Measurements from ENCODE around the gene USP12.

DNA sequence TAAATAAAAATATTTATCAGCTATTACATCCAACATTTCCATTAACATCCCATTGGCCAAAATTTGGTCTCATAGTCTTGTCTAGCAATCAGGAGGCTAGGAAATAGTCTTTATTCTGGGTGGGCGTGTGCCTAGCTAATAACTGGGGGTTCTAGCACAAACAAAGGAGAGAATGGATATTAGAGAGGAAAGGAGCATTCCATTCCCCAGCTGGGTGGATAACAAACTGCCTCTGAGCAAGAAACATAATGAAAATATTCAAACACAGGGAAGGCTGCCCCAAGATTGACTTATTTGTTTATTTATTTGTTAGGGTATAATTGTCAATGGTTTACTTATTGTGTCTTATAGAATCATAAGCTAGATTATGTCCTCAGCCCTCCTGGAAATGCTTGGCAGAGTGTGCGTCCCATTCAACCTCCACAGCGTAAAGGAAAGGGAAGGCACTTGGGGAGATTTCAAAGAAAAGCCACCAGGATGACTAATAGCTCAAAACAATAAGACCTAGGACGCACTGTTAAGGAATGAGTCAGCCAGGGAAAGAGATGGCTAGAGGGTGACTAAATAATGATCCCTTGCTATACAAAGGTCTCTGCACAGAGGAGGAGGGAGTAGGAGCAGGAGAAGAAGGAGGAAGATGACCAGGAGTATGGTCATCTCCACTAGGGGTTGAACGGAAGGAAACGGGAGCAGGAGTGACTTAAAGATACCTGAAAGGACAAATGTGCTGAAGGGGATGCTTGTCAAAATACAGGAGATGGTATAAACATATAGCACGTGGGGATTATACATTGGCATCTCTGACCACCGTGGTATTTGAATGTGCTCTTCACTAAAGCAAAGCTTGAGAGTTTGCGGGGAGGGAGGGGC is 23.5 kb upstream of the USP12 start:
- TF ChIP-seq BHLHE40 (IDR thresholded peaks at IDR 0.05; ENCODE audit: borderline replicate concordance) (no peak), CTBP1 (IDR thresholded peaks at IDR 0.05; ENCODE audit: borderline replicate concordance) (no peak), L3MBTL2 (conservative IDR thresholded peaks at IDR 0.05) (no peak), SP1 (IDR thresholded peaks at IDR 0.05) (no peak), TARDBP (IDR thresholded peaks at IDR 0.05) (no peak), NFRKB (IDR thresholded peaks at IDR 0.05) (no peak), ZNF384 (IDR thresholded peaks at IDR 0.05) (no peak), FOXM1 (IDR thresholded peaks at IDR 0.05; ENCODE audit: borderline replicate concordance) (no peak), ELF4 (IDR thresholded peaks at IDR 0.05) (no peak), ARNT (IDR thresholded peaks at IDR 0.05) (no peak), FOXK2 (IDR thresholded peaks at IDR 0.05) (no peak), SUZ12 (IDR thresholded peaks at IDR 0.05) (no peak), HDGF (IDR thresholded peaks at IDR 0.05; ENCODE audit: borderline replicate concordance) (no peak)
- TF ChIP-seq, protein P1, sequence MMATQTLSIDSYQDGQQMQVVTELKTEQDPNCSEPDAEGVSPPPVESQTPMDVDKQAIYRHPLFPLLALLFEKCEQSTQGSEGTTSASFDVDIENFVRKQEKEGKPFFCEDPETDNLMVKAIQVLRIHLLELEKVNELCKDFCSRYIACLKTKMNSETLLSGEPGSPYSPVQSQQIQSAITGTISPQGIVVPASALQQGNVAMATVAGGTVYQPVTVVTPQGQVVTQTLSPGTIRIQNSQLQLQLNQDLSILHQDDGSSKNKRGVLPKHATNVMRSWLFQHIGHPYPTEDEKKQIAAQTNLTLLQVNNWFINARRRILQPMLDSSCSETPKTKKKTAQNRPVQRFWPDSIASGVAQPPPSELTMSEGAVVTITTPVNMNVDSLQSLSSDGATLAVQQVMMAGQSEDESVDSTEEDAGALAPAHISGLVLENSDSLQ (IDR thresholded peaks at IDR 0.05): no peak

Measured in HEK293T (cell line).